Hepatocyte (in vitro differentiated cells): Measurements from ENCODE around the gene AOX1.

Experiments
- EZH2 ChIP-seq: fragments of 200-600 bp; sonication (generic); IDR thresholded peaks from 2 replicates; pipeline ENCODE4 v1.6.1; 2016; ENCODE audit warnings: antibody characterized with exemption, mild to moderate bottlenecking, borderline replicate concordance
- TF ChIP-seq, protein P1 (sequence below): fragments of 200-600 bp; sonication (generic); IDR thresholded peaks from 2 replicates; pipeline ENCODE4 v1.5.1; 2016; ENCODE audit warnings: antibody characterized with exemption, mild to moderate bottlenecking; ENCODE audit not compliant: poor library complexity

DNA sequence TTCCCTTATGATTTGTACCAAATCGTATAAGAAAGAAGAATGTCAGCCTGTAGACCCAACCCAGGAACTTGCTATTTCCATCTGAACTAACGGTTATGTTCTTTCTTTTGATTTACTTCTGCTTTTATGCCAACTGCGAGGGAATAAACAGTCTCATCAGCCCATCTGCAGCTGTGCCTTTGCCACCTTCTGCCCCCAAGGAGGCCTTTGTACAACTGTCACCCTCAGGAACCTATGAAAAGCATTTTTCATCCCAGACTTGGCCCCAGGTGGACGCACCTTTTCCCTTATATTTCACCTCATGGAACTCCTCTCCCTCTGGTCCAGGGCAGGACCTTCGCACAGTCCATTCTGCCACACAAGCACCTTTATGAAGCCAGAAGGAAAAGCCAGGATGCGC, 109.8 kb downstream of the AOX1 start:
- TF ChIP-seq, protein P1, sequence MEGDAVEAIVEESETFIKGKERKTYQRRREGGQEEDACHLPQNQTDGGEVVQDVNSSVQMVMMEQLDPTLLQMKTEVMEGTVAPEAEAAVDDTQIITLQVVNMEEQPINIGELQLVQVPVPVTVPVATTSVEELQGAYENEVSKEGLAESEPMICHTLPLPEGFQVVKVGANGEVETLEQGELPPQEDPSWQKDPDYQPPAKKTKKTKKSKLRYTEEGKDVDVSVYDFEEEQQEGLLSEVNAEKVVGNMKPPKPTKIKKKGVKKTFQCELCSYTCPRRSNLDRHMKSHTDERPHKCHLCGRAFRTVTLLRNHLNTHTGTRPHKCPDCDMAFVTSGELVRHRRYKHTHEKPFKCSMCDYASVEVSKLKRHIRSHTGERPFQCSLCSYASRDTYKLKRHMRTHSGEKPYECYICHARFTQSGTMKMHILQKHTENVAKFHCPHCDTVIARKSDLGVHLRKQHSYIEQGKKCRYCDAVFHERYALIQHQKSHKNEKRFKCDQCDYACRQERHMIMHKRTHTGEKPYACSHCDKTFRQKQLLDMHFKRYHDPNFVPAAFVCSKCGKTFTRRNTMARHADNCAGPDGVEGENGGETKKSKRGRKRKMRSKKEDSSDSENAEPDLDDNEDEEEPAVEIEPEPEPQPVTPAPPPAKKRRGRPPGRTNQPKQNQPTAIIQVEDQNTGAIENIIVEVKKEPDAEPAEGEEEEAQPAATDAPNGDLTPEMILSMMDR = no peak
- TF ChIP-seq EZH2 = no peak
